NOMO-1 (cell line): ENCODE results near the gene SLC27A5.
"Not testable (repeated sequence)": the region's sequence is repeated elsewhere in the genome, so short reads cannot be mapped to it uniquely, and the experiment has no call there.

Experiments
- DNase-seq, 2 experiments: peaks; one replicate each; lab custom pipeline; 2025; ENCODE audit not compliant: unreplicated experiment in 2 of 2; lab: John Stamatoyannopoulos, UW

The SLC27A5 gene

DNA sequence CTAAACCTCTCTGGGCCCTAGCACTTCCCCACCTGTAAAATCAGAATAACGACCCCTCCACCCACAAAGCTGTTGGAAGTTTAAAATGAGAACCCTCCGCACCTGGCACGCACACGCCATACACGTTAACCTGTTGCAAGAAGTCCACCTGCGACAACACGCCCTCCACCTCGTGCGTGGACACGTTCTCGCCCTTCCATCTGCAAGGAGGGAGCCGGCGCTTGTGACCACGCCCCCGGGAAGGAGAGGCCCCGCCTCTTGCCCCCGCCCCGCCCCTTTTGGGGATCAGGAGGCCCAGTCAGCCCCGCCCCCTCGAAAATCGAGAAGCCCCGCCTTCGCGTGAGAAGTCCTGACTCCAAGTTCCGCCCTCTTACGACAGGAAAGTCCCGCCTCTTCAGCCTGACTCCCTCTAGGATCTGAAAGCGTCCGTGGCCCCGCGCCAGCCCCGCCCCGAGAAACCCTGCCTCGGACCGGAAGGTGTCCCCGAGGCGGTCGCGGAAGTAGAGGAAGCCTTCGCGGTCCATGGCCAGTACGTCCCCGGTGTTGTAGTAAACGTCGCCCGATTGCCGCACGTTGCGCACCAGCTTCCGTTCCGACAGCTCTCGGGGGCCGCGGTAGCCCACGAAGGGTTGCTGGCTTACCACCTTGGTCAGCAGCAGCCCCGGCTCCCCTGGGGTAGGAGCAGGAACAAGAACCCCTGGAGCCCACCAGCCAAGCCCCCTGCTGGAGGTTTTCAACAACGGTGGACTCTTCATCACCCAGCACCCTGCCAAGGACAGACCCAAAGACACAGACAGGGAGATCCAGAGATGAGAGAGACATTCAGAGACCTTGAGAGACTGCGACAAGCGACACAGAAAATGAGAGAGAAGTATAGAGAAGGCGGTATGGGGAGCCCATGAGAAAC, 12.5 kb downstream of the SLC27A5 start:
- DNase-seq, result peak; percentile 93 to 96

DNA sequence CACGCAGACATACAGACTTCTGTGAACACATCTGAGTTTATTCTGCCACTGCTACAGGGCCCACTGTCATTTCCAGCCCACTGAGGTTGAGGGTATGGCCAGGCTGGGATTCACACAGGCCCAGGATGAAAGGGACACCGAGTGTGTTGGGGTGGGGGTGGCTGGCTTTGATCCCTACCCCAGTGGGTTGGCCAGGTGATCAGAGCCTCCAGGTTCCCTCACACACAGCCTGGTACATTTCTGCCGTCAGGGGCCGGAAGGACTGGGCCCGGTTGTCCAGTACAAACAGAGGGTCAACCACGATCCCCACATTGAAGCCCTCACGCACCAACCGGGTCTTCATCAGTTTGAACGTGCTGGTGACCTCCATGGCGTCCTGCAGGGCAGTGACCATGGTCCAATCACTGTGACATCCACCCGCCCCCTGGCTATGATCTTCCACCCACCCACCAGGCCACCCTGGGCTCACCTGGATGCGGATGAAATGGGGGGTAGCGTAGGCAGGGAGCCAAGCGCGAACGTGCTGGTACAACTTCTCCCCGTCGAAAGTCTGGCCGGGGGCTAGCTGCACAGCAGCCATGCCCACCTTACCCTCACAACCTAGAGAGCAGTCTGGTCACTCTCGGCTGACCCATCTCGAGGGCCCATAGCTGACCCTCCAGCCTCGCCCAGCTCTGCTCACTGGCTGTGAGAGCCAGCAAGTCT, 13.3 kb downstream of the SLC27A5 start:
- DNase-seq, result no peak

- DNase-seq, result no peak
Measured at GRCh38 chr19:58497634-58498170, 14.1 kb downstream of the SLC27A5 start.

- DNase-seq, result no peak
Measured at GRCh38 chr19:58492265-58492664, 19.5 kb downstream of the SLC27A5 start.

GRCh38 chr19:58491393-58491792, 20.4 kb downstream of the SLC27A5 start:
- no peak for DNase-seq

- not testable (repeated sequence) for DNase-seq
Measured at GRCh38 chr19:58484349-58484748, 27.4 kb downstream of the SLC27A5 start.

GRCh38 chr19:58483776-58484175, 28.0 kb downstream of the SLC27A5 start:
- no peak for DNase-seq

DNA sequence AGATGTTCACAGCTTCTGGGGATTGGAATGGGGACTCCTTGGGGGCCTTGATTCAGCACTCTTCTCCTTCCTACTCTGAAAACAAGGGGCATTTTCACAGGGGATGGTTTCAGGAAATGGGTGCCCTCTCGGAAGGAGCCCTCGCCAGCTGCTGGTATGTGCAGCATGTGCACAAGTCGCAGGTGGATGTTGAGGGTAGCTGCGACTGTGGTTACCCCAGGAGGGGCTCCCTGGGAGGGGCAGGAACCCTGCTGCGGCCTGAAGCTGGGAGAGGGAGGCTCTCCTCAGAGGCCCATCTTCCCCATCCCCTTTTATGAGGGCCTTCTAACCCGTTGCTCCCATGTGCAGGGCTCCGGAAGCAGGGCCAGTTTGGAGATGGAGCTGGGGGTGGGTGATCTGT, 29.4 kb downstream of the SLC27A5 start:
- DNase-seq, result no peak

DNA sequence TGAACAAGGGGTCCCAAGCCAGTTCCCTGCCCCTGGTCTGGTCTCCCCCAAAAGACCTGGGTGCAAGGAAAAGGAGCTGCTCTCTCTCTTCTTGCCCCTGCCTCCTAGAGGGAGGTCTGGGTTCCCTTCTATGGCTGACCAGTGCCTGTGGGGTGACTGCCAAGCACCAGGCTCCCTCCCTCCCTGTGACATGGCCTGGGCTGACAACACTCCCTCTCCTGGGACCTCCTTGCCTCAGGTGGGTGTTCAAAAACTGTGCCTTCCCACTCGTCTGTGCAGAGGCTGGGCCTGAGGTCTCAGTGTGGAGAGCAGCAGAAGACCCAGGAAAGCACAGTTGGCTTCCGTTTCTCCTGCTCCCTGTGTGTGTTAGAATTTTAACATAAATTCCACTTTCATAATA, 31.0 kb downstream of the SLC27A5 start:
- no peak for DNase-seq

- no peak for DNase-seq
Measured at GRCh38 chr19:58480481-58480830, 31.3 kb downstream of the SLC27A5 start.

GRCh38 chr19:58479736-58480480, 31.9 kb downstream of the SLC27A5 start:
- DNase-seq, result no peak

GRCh38 chr19:58479303-58479702, 32.5 kb downstream of the SLC27A5 start:
- no peak for DNase-seq

- no peak for DNase-seq
Measured at GRCh38 chr19:58477871-58478270, 33.9 kb downstream of the SLC27A5 start.

DNA sequence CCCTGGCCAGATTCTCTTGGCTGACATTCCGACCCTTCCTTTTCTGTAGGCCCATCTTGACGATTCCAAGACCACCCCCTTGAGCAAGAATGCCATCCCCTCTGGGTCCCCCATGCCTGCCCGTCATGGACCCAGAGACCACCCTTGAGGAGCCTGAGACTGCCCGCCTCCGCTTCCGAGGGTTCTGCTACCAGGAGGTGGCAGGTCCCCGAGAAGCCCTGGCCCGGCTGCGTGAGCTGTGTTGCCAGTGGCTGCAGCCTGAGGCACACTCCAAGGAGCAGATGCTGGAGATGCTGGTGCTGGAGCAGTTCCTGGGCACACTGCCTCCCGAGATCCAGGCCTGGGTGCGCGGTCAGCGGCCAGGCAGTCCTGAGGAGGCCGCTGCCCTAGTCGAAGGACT, 34.7 kb downstream of the SLC27A5 start:
- DNase-seq, result no peak

GRCh38 chr19:58476498-58477015, 35.2 kb downstream of the SLC27A5 start:
- no peak for DNase-seq

GRCh38 chr19:58475714-58476497, 35.9 kb downstream of the SLC27A5 start, which contains the start of gene ZNF446:
Gene ZNF446 (plus strand): TSS chr19:58476352. CDS start chr19:58477219, 867 bp downstream.
- DNase-seq, result peak; percentile 96 to 97

DNA sequence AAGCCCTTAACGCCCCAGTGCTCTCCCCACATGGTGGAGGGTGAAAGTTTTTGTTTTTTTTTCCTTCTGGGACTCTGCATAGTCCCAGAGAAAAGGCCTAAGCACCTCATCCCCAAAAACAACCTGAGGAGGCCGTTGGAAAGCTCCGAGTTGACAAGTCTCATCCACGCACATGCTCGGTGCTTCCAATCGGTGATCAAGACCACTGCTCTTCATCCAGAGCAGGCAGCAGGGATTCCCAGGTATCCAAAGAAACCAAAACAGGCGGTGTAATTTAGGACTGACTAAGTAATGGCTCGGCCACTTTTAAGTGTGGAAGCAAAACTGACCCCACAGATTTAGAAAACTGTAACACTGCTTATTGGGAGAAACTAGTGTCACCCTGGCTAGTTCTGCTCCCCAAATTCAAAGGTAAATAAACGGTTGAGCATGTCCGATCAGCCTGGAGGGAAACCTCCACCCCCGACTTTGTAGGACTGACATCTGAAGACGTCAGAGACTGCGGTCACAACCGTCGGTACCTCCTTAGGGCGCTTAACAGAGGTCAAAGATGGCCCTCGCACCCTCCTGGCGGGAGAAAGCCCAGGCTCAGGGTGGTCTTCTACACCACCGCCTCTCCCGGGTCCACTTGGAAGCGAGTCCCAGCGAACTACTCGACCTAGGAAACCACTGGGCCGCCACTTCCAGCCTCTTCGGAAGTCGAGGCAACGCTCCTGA, 36.6 kb downstream of the SLC27A5 start:
- DNase-seq, result peak in 1 of 2 experiments; percentile 32

- no peak for DNase-seq
Measured at GRCh38 chr19:58474291-58474996, 37.3 kb downstream of the SLC27A5 start.

GRCh38 chr19:58473775-58474174, 38.0 kb downstream of the SLC27A5 start:
- DNase-seq, result no peak
